Fibroblast of the conjunctiva (primary cell): ENCODE data around the gene GPR31.

Experiments
- DNase-seq: peaks from one replicate; pipeline ENCODE4 v3.0.0-alpha.2; 2010; ENCODE audit warnings: low read depth

The GPR31 gene

DNA sequence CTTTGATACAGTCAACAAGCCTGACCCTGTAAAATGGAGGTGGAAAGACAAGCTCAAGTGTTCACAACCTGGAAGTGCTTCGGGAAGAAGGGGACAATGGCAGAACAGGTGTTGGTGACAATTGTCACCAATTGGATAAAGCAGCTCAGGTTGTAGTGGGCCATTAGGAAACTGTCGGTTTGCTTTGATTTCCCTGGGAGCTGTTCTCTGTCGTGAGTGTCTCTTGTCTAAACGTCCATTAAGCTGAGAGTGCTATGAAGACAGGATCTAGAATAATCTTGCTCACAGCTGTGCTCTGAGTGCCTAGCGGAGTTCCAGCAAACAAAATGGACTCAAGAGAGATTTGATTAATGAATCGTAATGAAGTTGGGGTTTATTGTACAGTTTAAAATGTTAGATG lies 19.9 kb downstream of the GPR31 start:
- no peak for DNase-seq

DNA sequence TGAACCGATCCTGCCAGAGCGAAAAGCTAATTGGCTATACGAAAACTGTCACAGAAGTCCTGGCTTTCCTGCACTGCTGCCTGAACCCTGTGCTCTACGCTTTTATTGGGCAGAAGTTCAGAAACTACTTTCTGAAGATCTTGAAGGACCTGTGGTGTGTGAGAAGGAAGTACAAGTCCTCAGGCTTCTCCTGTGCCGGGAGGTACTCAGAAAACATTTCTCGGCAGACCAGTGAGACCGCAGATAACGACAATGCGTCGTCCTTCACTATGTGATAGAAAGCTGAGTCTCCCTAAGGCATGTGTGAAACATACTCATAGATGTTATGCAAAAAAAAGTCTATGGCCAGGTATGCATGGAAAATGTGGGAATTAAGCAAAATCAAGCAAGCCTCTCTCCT lies 20.7 kb downstream of the GPR31 start:
- no peak for DNase-seq

DNA sequence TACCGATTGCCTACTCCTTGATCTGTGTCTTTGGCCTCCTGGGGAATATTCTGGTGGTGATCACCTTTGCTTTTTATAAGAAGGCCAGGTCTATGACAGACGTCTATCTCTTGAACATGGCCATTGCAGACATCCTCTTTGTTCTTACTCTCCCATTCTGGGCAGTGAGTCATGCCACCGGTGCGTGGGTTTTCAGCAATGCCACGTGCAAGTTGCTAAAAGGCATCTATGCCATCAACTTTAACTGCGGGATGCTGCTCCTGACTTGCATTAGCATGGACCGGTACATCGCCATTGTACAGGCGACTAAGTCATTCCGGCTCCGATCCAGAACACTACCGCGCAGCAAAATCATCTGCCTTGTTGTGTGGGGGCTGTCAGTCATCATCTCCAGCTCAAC lies 21.4 kb downstream of the GPR31 start:
- DNase-seq = no peak

GRCh38 chr6:167134448-167135328 lies 23.1 kb downstream of the GPR31 start:
- DNase-seq = no peak

DNA sequence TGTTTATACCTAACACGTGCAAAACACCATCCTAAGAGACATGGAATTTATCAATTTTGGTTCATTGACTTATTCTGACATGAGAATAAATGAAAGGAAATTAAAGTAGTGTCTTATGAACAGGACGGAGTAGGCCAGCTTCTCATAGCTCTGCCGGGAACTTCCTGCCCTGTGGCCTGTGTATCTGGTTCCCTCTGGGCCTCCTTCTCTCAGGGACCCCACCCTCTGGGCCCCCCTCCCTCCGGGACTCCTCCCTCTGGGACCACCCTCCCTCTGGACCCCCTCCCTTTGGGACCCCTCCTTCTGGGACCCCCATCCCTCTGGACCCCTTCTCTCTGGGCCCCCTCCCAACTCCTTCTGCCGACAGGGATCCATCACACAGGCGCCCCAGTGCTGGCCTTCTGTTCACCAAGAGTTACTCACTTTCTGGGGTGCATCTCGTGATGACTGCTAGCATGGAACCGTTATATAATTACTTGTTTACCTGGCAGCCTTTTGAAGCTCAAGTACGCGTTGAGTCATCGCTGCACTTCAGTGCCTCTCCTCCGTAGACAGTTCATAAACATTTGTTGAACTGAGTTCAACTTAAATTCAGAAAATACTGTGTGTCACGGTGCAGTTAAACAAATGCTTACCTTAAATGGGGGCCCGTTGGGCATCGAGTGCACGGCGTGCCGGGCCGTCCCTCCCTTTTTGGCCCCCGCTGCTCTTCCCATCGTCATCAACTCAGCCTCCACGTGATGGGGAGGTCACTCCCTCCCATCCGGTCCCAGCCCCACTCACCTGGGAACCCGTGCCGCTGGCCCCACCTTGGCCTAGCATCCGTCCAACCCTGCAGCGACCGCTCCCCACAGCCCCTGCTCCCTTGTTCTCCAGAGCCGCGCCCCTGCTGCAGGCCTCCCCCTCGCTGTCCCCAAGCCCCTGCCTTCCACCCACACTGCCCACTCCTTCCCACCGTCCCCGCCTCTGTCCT lies 26.8 kb downstream of the GPR31 start:
- no peak for DNase-seq

DNA sequence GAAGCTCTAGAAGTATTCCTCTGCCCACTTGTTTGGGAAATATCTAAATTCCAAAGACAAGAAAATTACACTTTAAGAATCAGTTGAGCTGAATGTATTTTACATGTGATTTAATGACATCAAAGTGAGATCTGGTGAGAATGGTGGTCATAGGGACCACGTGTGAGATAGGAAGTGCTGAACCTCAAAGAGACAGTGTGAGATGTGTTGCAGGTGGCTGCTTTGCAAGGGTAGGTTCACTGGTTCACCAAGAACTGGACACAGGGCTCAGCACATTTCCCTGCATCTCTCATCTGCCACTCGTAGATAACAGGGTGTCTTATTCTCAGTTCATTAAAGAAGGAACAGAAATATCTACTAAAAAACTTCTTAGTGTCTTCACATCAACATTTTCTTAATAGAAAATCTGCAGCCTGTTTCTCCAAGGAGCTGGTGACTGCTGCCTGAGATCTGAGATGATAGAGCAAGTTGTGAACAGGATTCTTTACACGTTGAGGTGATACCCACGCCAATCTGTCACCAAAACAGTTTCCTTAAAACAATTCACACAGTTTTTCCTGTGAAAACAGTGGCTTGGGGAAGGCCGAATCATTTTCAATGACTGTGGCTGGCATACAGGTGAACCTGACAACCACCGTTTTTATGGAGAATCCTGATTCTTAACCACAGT lies 27.6 kb downstream of the GPR31 start:
- DNase-seq = no peak

GRCh38 chr6:167129562-167129961 lies 28.2 kb downstream of the GPR31 start:
- DNase-seq = no peak

GRCh38 chr6:167129159-167129558 lies 28.6 kb downstream of the GPR31 start:
- DNase-seq = no peak

- no peak for DNase-seq
These were observed 29.8 kb downstream of the GPR31 start for GRCh38 chr6:167127785-167128531.

DNA sequence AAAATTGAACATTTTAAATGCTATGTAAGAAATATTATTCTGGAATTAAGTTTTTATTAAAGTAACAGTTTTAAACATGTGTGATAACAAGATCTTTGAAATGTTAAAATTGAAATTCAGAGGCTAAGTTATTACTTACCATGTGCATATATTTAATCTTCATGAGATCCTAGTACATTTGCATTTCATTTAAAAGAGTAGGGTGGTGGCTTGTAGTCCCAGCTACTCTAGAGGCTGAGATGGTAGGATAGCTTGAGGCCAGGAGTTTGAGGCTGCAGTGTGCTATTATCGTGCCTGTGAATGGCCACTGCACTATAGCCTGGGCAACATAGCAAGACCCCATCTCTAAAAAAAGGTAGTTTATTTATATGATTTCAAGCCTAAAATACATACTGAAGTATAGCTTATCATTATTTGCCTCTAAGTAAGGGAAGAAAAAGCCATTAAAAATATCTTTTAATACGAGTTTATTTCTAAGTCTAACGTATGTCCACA lies 31.9 kb downstream of the GPR31 start:
- DNase-seq = no peak

- DNase-seq = no peak
These were observed 32.4 kb downstream of the GPR31 start for GRCh38 chr6:167125410-167125809.

DNA sequence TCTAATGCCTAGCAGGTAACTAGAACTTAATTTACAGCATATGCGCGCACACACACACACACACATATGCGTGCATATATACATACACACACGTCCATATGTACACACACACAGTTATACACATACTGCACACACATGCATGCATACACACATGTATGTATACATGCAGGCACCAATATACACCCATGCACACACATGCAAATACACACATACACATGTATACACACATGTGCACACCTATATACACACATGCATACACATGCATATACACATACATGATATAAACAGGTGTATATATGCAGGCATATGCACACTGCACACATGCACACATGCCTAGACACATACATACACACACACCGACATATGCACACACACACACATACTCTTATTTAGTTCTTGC lies 33.0 kb downstream of the GPR31 start:
- no peak for DNase-seq

DNA sequence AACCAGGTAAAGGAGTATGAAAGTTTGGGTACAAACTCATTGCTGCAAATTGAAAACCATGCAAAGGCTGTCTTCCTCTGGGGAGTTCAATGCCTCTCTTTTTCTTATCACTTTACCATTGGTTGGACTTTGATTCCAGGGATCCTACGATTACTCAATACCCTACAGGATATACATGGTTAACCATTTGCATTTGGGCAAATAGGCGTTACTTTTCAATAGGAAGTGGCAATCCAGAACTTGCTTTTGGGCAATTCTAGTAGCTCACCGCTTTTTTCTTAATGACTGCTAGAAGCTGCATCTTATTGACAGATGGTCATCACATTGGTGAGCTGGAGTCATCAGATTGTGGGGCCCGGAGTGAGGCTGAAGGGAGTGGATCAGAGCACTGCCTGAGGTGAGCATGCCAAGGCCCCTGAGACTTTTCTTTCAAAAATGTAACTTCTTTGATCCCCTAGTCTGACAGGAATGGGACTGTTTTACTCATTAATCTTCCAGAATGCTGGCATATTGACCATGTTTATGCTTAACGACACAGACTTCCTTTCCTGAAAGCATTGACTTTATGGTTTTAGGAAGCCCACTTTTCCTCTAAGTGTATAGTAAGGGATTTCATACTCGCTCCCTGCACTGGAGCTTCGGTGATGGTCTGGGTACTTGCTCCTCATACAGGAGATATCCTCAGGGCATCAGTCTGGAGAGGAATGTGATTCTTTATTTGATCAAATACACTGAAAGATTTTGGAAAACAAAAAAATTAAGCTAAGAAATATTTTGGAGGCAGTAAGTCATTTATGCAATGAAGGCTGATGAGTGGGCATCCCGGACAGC lies 34.7 kb downstream of the GPR31 start, which contains the start of gene CCR6:
Gene CCR6 (plus strand): TSS at position 270 of the 831 bp plus-strand sequence. CDS start 13,039 bp downstream, outside the sequence.
- no peak for DNase-seq

DNA sequence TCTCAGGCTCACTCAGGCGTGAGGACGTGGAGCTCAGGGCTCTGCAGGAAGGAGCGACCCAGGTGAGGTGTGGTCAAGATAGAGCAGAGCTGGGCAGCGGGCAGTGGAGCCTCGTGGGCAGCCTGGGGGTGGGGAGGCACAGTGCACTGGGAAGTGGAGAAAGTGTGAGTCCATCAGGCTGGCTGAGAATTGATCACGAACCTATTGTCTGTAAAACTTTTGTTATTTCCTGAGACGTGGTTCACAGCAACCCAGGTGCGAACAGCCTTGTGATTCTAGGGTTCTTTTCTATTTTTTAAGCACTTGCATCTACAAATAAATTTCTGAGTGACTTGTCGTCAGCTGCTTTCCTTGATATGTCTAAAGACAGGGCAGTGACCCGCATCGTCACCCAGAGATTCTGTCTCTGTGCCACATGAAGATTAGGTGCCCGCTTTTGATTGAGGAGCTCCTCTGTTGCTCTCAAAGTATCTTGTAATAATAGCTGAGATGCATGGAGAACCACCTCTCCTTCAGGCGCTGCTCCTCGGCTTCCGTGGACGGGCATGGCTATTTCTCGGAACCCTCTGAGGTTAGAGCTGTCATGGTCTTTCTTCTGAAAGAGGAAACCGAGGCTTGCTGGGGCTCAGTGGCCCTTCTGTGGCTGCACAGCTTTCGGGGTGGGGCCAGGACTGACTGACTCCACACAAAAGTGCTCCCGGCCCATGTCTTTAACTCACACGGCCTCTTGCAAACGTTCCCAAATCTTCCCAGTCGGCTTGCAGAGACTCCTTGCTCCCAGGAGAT lies 35.5 kb downstream of the GPR31 start:
- no peak for DNase-seq

DNA sequence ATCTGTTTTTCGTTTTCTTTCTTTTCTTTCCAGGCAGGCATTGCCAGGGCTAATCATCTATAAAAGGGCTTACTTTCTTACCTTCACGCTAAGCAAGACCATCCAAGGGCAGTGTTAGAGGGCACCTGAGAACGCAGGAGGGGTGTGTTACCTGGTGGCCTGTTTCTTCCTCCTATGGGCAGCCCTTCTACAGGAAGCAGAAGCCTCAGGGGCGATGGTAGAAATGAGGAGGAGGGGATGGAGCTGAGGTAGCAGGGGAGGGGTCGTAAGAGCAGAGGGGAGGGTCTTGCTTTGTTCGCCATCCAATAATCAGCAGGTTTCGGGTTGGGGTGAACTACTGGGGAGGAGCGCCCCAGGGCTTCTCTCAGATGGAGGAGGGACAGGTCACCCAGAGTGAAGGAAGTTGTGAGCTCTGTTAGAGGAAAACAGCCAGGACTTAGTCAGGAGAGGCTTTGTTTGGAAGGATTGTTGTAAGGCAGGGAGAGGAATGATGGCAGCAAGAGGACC lies 36.4 kb downstream of the GPR31 start:
- DNase-seq = no peak

GRCh38 chr6:167120583-167120903 lies 37.2 kb downstream of the GPR31 start:
- no peak for DNase-seq

DNA sequence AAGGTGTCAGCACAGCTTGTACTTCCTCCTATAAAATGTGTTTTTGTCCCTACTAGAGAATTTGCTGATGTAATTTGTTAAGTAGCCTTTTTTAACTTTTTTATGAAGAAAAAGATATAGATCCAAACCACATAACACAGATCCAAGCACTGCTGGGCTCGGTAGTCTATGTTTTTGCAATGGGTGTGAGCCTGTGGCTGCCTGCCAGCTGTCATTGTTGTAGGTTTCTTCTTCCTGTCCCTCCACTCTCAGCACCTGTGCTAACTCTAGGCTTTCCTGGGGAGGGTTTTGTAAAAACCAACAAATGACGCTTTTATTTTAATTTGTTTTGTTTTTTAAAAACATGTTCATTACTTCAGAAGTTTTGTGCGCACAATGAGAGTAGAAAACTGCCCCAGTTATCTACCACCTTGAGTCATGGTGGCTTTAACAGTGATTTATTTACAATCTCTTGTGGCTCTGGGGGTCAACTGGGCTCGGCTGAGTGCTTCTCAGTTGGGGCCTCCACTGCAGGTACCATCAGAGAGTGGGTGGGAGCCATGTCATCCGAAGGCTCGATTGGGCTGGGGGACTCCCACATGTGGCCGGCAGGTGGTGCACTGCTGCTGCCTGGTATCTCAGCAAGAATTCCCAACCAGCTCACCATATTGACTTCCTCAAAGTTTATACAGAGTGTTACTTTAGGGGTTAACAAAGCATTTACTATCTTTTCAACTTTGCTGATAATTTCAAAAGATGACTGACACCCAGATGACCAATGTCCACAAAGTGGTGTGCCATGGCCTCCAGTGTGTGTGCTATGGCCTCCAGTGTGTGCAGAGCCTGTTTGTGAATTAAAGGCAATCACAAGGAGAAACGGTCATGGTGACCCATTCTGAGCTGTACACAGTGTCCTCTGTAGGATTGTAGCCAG lies 37.9 kb downstream of the GPR31 start:
- DNase-seq = no peak

GRCh38 chr6:167118839-167119238 lies 38.9 kb downstream of the GPR31 start:
- DNase-seq = no peak
